PFSK-1 (cell line): ENCODE measurements around the gene RPL38.

Source experiments
- SIN3A ChIP-seq: IDR thresholded peaks from 2 replicates; pipeline ENCODE4 v1.6.1; 2012; ENCODE audit warnings: mild to moderate bottlenecking, low read length, moderate library complexity, borderline replicate concordance; ENCODE audit not compliant: insufficient read depth
- TAF1 ChIP-seq: IDR thresholded peaks from 2 replicates; pipeline ENCODE4 v1.6.1; 2012; ENCODE audit warnings: low read length, control low read depth, borderline replicate concordance; ENCODE audit not compliant: insufficient read depth

- TF ChIP-seq TAF1 (no peak), SIN3A (no peak)
Observed at GRCh38 chr17:74179576-74179975, 23.9 kb upstream of the RPL38 start.
